ENCODE data around the gene FRMD5.
A peak's percentile ranks its signal among the peaks of the same experiment; 100 is the strongest.

FRMD5 gene

DNA sequence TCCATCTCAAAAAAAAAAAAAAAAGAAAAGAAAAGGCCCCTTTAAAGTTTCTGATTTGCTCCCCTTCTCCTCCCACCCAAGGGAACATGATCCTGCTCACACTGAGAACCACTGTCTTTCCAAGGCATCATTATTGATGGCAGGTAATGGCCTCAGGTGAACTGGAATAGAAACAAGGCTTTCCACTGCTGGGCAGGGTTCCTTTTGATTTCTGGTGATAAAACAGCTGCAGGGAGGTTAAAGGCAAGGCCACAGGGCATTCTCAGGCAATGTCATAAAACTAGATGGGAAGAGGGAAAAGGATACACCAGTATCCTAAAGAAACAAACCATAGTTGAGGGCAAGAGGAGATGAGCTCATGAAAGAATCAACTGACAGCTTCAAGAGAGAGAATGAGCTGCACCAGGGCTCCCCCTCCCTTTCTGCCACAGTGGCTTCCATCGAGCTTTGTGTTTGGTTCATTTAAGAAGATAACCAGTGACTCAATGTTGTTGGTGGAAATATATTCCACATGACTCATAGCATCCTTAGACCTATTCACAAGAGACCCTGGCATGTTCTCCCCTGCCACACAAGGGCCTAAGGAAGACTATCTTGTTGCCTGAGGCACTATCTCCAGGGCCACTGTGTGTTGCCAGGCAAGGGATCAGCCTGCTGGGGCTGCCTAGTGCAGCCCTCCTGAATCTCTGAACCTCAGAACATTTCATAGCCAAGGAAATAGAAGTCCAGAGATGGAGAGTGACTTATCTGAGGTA is 281.9 kb downstream of the FRMD5 start:
- H3K4me3 ChIP-seq (ENCODE audit: low read depth, low read length): no peak overlapping the region
- TF ChIP-seq, protein P1, sequence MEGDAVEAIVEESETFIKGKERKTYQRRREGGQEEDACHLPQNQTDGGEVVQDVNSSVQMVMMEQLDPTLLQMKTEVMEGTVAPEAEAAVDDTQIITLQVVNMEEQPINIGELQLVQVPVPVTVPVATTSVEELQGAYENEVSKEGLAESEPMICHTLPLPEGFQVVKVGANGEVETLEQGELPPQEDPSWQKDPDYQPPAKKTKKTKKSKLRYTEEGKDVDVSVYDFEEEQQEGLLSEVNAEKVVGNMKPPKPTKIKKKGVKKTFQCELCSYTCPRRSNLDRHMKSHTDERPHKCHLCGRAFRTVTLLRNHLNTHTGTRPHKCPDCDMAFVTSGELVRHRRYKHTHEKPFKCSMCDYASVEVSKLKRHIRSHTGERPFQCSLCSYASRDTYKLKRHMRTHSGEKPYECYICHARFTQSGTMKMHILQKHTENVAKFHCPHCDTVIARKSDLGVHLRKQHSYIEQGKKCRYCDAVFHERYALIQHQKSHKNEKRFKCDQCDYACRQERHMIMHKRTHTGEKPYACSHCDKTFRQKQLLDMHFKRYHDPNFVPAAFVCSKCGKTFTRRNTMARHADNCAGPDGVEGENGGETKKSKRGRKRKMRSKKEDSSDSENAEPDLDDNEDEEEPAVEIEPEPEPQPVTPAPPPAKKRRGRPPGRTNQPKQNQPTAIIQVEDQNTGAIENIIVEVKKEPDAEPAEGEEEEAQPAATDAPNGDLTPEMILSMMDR (IDR thresholded peaks at IDR 0.05; ENCODE audit: control insufficient read depth, extremely low read depth, insufficient read depth): no peak
- no peak for DNase-seq (ENCODE audit: low read depth)

DNA sequence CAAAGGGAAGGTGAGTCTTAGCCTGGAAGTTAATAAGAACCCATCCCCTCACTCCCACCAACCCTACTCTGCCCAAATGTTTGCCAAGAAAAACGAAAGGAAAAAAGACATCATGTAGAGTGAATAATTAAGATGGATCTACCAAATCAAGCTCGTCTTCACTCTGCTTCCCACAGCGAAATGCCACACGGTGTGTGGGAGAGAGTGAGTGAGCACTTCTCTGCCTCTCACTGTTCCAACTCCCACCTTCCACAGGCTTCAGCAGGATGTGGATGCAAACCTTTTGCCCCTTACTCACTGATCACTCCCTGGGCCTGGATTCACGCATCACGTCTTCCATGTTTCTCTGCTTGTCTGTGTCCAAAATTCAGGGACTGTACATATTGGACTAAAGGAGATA is 282.9 kb downstream of the FRMD5 start:
- no peak for DNase-seq (ENCODE audit: low read depth)
- no peak overlapping the region for H3K4me3 ChIP-seq (ENCODE audit: low read depth, low read length)
- TF ChIP-seq, protein P1 (IDR thresholded peaks at IDR 0.05; ENCODE audit: control insufficient read depth, extremely low read depth, insufficient read depth): no peak

GRCh38 chr15:43911235-43911781 is 283.8 kb downstream of the FRMD5 start:
- no peak overlapping the region for H3K4me3 ChIP-seq (ENCODE audit: low read depth, low read length)
- TF ChIP-seq, protein P1 (IDR thresholded peaks at IDR 0.05; ENCODE audit: control insufficient read depth, extremely low read depth, insufficient read depth): no peak
- DNase-seq (ENCODE audit: low read depth): no peak

DNA sequence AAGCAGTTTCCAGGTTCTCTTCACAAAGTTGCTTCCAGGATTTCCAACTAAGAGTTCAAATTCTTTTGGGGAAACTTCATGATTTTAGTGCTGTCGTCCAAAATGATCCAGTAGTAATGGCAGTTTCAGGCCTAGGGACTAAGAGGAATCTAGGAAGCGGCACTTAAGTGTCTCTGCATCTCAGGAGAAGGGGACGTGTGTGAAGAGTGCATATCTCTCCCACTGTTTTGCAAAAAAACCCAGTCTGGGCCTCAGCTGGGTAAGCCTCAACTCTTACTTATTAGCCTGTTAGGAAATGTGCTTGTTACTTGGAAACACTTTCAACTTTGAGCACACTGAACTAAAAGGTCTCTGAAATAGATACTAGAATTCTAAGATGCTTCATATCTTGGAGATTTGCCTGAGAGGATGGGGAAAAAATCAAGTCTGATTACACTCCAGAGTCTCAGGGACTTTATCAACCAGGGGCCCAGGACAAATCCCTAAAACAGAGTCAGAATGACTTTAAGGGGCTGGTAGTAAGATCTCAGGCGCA is 286.5 kb downstream of the FRMD5 start:
- TF ChIP-seq, protein P1 (IDR thresholded peaks at IDR 0.05; ENCODE audit: control insufficient read depth, extremely low read depth, insufficient read depth): no peak

DNA sequence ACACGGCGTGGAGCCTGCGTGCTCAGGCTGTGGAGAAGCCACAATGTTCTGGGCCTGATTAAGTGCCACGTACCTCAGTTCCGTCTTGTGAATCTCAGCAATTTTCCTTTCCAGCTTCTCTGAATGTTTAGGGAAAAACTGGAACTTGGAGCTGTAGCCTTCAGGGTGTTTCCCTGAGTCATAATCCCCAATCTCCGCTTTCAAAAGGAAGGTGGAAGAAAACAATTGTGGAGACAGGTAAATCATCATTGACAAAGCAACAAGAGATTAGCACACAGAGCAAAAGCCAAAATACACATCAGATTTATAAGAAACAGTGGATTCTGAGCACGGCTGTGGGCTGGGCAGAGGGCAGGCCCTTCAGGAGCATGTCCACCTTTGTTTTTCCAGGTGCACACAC is 289.3 kb downstream of the FRMD5 start:
- no peak for DNase-seq (ENCODE audit: low read depth)
- TF ChIP-seq, protein P1 (IDR thresholded peaks at IDR 0.05; ENCODE audit: control insufficient read depth, extremely low read depth, insufficient read depth): no peak
- no peak overlapping the region for H3K4me3 ChIP-seq (ENCODE audit: low read depth, low read length)

More for the DNA sequence above, 286.5 kb downstream of the FRMD5 start:
- no peak overlapping the region for H3K4me3 ChIP-seq (ENCODE audit: low read depth, low read length)
- no peak for DNase-seq (ENCODE audit: low read depth)

DNA sequence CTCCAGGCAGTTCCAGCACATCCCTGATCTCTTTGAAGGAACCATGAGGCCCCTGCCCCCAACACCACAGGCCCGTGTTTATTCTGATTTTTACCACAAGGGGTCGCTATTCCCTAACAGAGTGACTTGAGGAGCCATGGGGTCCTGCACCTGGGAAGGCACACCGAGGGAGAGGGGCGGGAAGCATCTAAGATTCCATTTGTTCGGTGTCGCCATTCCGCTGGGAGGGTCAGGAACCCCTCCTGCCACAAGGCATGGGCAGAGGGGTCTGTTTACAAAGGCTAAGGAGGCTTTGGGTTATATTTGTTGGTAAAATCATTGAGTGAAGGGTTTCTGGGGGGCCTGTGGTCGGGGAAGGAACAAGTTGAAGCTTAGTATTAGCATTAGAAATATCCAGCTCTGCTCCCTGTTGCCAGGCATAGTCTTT is 291.2 kb downstream of the FRMD5 start:
- no peak for DNase-seq (ENCODE audit: low read depth)
- TF ChIP-seq, protein P1 (IDR thresholded peaks at IDR 0.05; ENCODE audit: control insufficient read depth, extremely low read depth, insufficient read depth): peak; percentile 84
- H3K4me3 ChIP-seq (ENCODE audit: low read depth, low read length): no peak overlapping the region
